ENCODE measurements around the gene SYNDIG1.

The SYNDIG1 gene

DNA sequence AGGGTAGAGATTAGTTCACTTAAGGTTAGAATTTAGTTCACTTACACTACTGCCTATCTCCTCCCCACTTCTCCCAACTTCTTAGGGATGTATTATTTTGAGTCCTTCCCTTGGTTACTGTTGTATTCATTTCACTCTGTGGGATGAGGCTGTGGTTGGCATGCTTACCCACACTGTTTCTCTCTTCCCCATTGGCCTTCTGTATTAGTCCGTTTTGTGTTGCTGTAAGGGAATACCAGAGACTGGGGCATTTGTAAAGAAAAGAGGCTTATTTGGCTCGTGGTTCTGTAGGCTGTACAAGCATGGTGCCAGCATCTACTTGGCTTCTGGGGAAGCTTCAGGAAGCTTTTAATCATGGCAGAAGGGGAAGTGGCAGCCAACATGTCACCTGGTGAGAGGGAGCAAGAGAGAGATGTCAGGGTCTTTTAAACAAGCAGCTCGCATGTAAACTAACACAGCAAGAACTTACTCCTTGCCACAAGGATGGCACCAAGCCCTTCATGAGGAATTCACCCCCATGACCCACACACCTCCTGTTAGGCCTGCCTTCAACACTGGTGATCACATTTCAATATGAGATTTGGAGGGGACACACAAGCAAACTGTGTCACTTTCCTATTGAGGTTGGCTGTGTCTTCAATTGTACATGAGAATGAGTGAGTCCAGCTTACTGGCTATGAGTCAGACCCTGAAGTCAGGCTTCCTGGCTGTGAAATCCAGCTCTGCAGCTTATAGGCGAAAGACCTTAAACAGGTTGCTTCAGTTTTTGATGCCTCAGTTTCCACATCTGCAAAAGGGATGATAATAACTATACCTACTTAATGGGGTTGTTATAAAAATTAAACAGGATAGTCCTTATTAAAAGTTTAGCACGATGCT, 53.3 kb downstream of the SYNDIG1 start:
- H3K27ac ChIP-seq = no peak overlapping the region
- no peaks in the 10 kb centered on the region for H3K9me3 ChIP-seq
- no peaks in the 10 kb centered on the region for H3K36me3 ChIP-seq
- TF ChIP-seq, protein P1, sequence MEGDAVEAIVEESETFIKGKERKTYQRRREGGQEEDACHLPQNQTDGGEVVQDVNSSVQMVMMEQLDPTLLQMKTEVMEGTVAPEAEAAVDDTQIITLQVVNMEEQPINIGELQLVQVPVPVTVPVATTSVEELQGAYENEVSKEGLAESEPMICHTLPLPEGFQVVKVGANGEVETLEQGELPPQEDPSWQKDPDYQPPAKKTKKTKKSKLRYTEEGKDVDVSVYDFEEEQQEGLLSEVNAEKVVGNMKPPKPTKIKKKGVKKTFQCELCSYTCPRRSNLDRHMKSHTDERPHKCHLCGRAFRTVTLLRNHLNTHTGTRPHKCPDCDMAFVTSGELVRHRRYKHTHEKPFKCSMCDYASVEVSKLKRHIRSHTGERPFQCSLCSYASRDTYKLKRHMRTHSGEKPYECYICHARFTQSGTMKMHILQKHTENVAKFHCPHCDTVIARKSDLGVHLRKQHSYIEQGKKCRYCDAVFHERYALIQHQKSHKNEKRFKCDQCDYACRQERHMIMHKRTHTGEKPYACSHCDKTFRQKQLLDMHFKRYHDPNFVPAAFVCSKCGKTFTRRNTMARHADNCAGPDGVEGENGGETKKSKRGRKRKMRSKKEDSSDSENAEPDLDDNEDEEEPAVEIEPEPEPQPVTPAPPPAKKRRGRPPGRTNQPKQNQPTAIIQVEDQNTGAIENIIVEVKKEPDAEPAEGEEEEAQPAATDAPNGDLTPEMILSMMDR (IDR thresholded peaks at IDR 0.05) = no peak
- H3K27me3 ChIP-seq = no peaks in the 10 kb centered on the region
- H3K4me3 ChIP-seq (ENCODE audit: low read depth in 1 of 2, low read length in 1 of 2) = no peak overlapping the region
- H3K4me1 ChIP-seq (ENCODE audit: control insufficient read depth in 1 of 2, insufficient read depth in 1 of 2, low read depth in 1 of 2, low read length in 1 of 2) = no peaks in the 10 kb centered on the region

DNA sequence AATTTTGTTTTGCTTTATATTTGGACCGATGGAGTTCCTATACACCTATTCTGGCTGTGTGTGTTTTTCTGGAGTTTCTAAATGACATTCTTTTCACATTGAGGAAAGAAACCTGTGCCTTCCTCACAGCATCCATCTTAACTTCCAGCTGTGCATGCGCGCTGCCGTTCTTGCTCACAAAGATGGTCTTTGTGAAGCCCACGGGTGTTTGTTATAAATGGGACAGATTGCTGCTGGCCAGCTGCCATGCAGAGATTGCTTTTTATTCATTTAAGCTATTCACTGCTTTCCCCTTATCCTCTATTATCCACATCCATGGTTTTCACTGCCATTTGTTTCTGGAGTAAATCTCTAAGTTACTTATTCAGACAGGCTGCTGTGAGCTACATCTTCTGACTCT, 54.2 kb downstream of the SYNDIG1 start:
- Histone ChIP-seq H3K27ac (no peak overlapping the region), H3K4me1 (ENCODE audit: control insufficient read depth in 1 of 2, insufficient read depth in 1 of 2, low read depth in 1 of 2, low read length in 1 of 2) (no peaks in the 10 kb centered on the region), H3K27me3 (no peaks in the 10 kb centered on the region), H3K9me3 (no peaks in the 10 kb centered on the region), H3K36me3 (no peaks in the 10 kb centered on the region), H3K4me3 (ENCODE audit: low read depth in 1 of 2, low read length in 1 of 2) (no peak overlapping the region)
- TF ChIP-seq, protein P1 (IDR thresholded peaks at IDR 0.05) = no peak

DNA sequence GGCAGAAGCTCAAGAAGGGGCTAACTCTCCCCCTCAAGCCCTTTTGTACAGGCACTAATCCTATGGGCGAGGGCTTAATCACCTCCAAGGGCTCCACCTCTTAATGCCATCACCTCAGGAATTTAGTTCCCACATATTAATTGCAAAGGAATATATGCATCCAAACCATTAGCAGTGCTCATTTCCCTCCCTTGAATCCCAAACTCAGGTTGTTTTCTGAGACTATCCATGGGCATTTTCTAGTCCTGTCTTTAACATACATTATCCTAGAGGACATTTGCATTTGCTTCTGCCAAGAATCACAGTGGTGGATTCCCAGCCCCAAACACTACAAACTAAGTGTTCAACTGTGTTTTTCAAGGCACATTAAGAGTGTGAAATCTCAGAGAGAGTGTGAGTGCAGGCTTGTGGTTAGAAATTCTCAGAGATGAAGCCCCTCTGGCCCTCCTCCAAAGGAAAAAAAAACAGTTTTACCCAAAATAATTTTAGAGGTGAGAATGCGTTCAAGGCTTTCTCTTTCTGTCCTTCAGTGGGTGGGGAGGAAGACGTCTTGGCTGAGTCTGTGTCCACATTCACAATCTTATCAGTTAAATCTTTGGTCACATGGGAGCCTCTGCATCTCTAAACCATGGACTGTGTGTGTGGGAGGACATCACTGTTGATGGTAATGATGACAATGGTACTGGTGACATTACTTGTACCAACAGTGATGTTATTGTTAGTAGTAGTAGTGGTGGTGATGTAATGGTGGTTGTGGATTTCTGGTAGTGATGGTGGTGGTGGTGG, 59.3 kb downstream of the SYNDIG1 start:
- H3K4me3 ChIP-seq (ENCODE audit: low read depth in 1 of 2, low read length in 1 of 2) = no peak overlapping the region
- H3K4me1 ChIP-seq (ENCODE audit: control insufficient read depth in 1 of 2, insufficient read depth in 1 of 2, low read depth in 1 of 2, low read length in 1 of 2) = no peaks in the 10 kb centered on the region
- no peaks in the 10 kb centered on the region for H3K27me3 ChIP-seq
- H3K27ac ChIP-seq = no peak overlapping the region
- no peaks in the 10 kb centered on the region for H3K36me3 ChIP-seq
- TF ChIP-seq, protein P1 (IDR thresholded peaks at IDR 0.05) = no peak
- no peaks in the 10 kb centered on the region for H3K9me3 ChIP-seq

DNA sequence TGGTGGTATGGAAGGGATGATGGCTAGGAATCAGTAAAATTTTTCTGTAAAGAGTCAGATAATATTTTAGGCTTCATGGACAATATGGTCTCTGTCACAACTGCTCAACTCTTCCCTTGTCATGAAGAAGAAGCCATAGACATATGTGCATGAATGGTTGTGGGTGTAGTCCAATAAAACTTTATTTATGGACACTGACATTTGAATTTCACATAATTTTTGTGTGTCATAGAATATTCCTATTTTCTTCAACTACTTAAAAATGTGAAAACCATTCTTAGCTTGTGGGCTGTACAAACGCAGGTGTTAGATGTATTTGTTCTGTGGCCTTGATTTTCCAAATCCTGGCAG, 59.9 kb downstream of the SYNDIG1 start:
- Histone ChIP-seq H3K27me3 (no peaks in the 10 kb centered on the region), H3K4me1 (ENCODE audit: control insufficient read depth in 1 of 2, insufficient read depth in 1 of 2, low read depth in 1 of 2, low read length in 1 of 2) (no peaks in the 10 kb centered on the region), H3K27ac (no peak overlapping the region), H3K4me3 (ENCODE audit: low read depth in 1 of 2, low read length in 1 of 2) (no peak overlapping the region), H3K36me3 (no peaks in the 10 kb centered on the region), H3K9me3 (no peaks in the 10 kb centered on the region)
- TF ChIP-seq, protein P1 (IDR thresholded peaks at IDR 0.05) = no peak

DNA sequence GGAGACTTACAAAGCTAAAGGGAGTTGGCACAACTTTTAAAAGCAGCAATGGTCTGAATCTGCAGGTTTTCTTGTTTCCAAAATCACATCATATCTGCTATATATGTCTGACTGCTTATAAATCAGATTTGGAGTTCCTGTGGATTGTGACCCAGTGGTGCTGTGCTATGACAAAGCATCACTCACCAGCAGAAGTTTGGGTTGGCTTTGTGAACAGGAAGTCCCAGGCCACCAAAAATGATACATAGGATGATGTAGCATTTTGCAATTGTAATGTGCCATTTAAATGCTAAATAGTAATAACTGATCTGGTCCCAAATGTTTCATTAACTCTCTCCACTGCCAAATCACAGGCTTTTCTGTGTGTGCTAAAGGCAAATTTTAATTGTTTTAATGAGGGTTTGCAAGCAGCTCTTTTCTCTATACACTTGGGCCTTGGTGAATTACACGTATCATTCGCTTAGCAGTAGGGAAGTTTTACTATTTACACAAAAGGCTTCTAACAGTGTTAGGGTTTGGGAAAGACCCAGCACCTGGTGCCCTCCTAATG, 60.8 kb downstream of the SYNDIG1 start:
- Histone ChIP-seq H3K4me3 (ENCODE audit: low read depth in 1 of 2, low read length in 1 of 2) (no peak overlapping the region), H3K9me3 (no peaks in the 10 kb centered on the region), H3K36me3 (no peaks in the 10 kb centered on the region), H3K27me3 (no peaks in the 10 kb centered on the region), H3K4me1 (ENCODE audit: control insufficient read depth in 1 of 2, insufficient read depth in 1 of 2, low read depth in 1 of 2, low read length in 1 of 2) (no peaks in the 10 kb centered on the region), H3K27ac (no peak overlapping the region)
- TF ChIP-seq, protein P1 (IDR thresholded peaks at IDR 0.05) = no peak

Measured in neutrophil (primary cell).